KMS-11 (cell line): ENCODE measurements around the gene DHH.

Source experiments
- H2AFZ ChIP-seq: fragments of 200-600 bp; sonication (generic); 2 replicates; pipeline ENCODE4 v1.6.1; 2016; ENCODE audit warnings: antibody characterized with exemption, mixed run types, low read depth
- H3K27ac ChIP-seq: fragments of 200-600 bp; sonication (generic); 2 replicates; pipeline ENCODE4 v1.6.1; 2016; ENCODE audit warnings: mild to moderate bottlenecking, mixed run types
- H3K27me3 ChIP-seq: fragments of 200-600 bp; sonication (generic); 2 replicates; pipeline ENCODE4 v1.6.1; 2017; ENCODE audit warnings: mild to moderate bottlenecking, low read depth, mixed run types, moderate library complexity; ENCODE audit not compliant: insufficient read depth
- H3K36me3 ChIP-seq: fragments of 200-600 bp; sonication (generic); 2 replicates; pipeline ENCODE4 v1.6.1; 2017; ENCODE audit warnings: mild to moderate bottlenecking, mixed run types; ENCODE audit not compliant: insufficient read depth
- H3K4me1 ChIP-seq: fragments of 200-600 bp; sonication (generic); 2 replicates; pipeline ENCODE4 v1.6.1; 2016; ENCODE audit warnings: mild to moderate bottlenecking, low read depth, mixed run types; ENCODE audit not compliant: poor library complexity, severe bottlenecking
- H3K4me2 ChIP-seq: fragments of 200-600 bp; sonication (generic); 2 replicates; pipeline ENCODE4 v1.7.0; 2016; ENCODE audit warnings: mild to moderate bottlenecking, mixed run types
- H3K4me3 ChIP-seq: fragments of 200-600 bp; sonication (generic); IDR thresholded peaks from 2 replicates; pipeline ENCODE4 v1.6.1; 2017; ENCODE audit warnings: low read depth, low read length, mixed read lengths; ENCODE audit not compliant: insufficient read depth
- H3K79me2 ChIP-seq: fragments of 200-600 bp; sonication (generic); 2 replicates; pipeline ENCODE4 v1.6.1; 2016; ENCODE audit warnings: low read depth, mixed run types; ENCODE audit not compliant: insufficient read depth
- H3K9ac ChIP-seq: fragments of 200-600 bp; sonication (generic); 2 replicates; pipeline ENCODE4 v1.6.1; 2016; ENCODE audit warnings: mild to moderate bottlenecking, mixed run types
- H4K20me1 ChIP-seq: fragments of 200-600 bp; sonication (generic); 2 replicates; pipeline ENCODE4 v1.6.1; 2016; ENCODE audit warnings: mild to moderate bottlenecking, mixed run types; ENCODE audit not compliant: insufficient read depth
- CTCF ChIP-seq: fragments of 200-600 bp; sonication (generic); conservative IDR thresholded peaks from 2 replicates; pipeline ENCODE4 v1.6.1; 2017; ENCODE audit warnings: low read depth, mild to moderate bottlenecking, antibody characterized with exemption, low read length, moderate library complexity, mixed read lengths

DHH gene

GRCh38 chr12:49057888-49058287 is 36.7 kb downstream of the DHH start:
- no peak overlapping the region for H2AFZ ChIP-seq
- H3K4me2 ChIP-seq = peak overlapping the region; percentile 84
- peaks cover 35% of the 10 kb centered on the region for H3K4me1 ChIP-seq
- H4K20me1 ChIP-seq = peaks cover 29% of the 10 kb centered on the region
- peak overlapping the region; percentile 4 for H3K4me3 ChIP-seq
- peaks cover under 1% of the 10 kb centered on the region; the same call in 1 of the 2 replicates for H3K36me3 ChIP-seq
- no peak for TF ChIP-seq CTCF
- no peak overlapping the region for H3K27ac ChIP-seq
- H3K9ac ChIP-seq = peak overlapping the region; percentile 97; the same call in 1 of the 2 replicates
- no peaks in the 10 kb centered on the region for H3K27me3 ChIP-seq
- peaks cover 61% of the 10 kb centered on the region for H3K79me2 ChIP-seq

- Histone ChIP-seq H3K4me3 (no peak overlapping the region), H3K79me2 (peaks cover 61% of the 10 kb centered on the region), H3K27me3 (no peaks in the 10 kb centered on the region), H3K27ac (no peak overlapping the region), H3K9ac (no peak overlapping the region), H2AFZ (no peak overlapping the region), H3K4me1 (peaks cover 27% of the 10 kb centered on the region), H3K4me2 (peak overlapping the region; percentile 84; the same call in 1 of the 2 replicates), H3K36me3 (peaks cover 15% of the 10 kb centered on the region; the same call in 1 of the 2 replicates), H4K20me1 (peaks cover 29% of the 10 kb centered on the region)
- TF ChIP-seq CTCF = no peak
Observed at GRCh38 chr12:49055978-49056754, 38.4 kb downstream of the DHH start.

- peaks cover 57% of the 10 kb centered on the region for H3K79me2 ChIP-seq
- no peak overlapping the region for H3K27ac ChIP-seq
- no peak overlapping the region for H2AFZ ChIP-seq
- TF ChIP-seq CTCF = no peak
- no peaks in the 10 kb centered on the region for H3K27me3 ChIP-seq
- H3K9ac ChIP-seq = no peak overlapping the region
- peaks cover 15% of the 10 kb centered on the region; the same call in 1 of the 2 replicates for H3K36me3 ChIP-seq
- no peak overlapping the region for H3K4me3 ChIP-seq
- H4K20me1 ChIP-seq = peaks cover 29% of the 10 kb centered on the region
- peaks cover 27% of the 10 kb centered on the region for H3K4me1 ChIP-seq
- no peak overlapping the region for H3K4me2 ChIP-seq
Observed at GRCh38 chr12:49055092-49055491, 39.5 kb downstream of the DHH start.

GRCh38 chr12:49054524-49054923 is 40.1 kb downstream of the DHH start:
- H3K9ac ChIP-seq = no peak overlapping the region
- H3K79me2 ChIP-seq = peaks cover 51% of the 10 kb centered on the region
- no peaks in the 10 kb centered on the region for H3K27me3 ChIP-seq
- H4K20me1 ChIP-seq = peaks cover 29% of the 10 kb centered on the region
- no peak for TF ChIP-seq CTCF
- no peak overlapping the region for H3K4me2 ChIP-seq
- no peak overlapping the region for H2AFZ ChIP-seq
- no peak overlapping the region for H3K27ac ChIP-seq
- no peak overlapping the region for H3K4me3 ChIP-seq
- H3K36me3 ChIP-seq = peaks cover 15% of the 10 kb centered on the region; the same call in 1 of the 2 replicates
- H3K4me1 ChIP-seq = peaks cover 27% of the 10 kb centered on the region
